ENCODE results near the gene LANCL3.
A peak's percentile ranks its signal among the peaks of the same experiment; 100 is the strongest.

The LANCL3 gene

DNA sequence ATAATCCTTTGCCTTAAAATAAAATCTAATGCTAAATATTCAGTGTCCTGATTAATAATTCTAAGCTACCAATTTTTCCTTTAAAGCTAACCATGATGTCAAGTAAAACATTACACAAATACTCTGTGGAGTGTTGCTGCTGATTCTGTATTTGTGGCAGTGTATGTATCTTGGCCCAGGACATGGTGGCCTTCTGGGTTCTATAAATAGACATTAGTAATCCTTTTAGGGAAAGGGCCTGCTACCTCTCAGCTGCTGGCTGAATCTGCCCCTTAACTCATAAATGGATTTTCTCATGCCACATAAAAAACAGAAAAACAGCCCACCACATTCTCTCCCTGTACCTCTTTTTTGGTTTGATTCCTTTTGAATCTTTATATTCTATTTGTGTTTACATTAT is 113.0 kb downstream of the LANCL3 start:
- Mint-ChIP-seq H3K4me1 (ENCODE audit: low read depth) (no peaks in the 10 kb centered on the region), H3K4me3 (no peak overlapping the region), H3K36me3 (ENCODE audit: low read depth) (no peaks in the 10 kb centered on the region), H3K9me3 (no peaks in the 10 kb centered on the region), H3K27me3 (ENCODE audit: low read depth) (no peaks in the 10 kb centered on the region), H3K27ac (no peak overlapping the region)

DNA sequence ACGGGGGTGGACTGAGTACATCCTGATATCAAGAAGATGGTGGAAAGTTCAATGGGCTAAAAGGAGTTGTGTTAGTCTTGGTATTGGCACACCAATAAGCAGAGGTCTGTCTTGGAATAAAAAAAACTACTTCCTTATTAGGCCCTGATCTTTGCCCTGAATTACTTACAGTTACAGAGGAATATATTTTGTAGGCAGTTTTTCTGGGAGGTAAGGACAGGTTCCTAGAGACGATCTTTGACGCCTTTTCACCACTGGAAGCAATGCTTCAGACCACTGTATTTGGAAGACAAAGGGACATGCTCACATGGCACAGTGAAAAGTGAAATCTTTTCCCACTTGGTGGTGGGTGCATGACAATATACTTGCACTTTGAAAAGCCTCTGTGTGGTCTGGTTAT is 113.5 kb downstream of the LANCL3 start:
- H3K9me3 Mint-ChIP-seq, result no peaks in the 10 kb centered on the region

DNA sequence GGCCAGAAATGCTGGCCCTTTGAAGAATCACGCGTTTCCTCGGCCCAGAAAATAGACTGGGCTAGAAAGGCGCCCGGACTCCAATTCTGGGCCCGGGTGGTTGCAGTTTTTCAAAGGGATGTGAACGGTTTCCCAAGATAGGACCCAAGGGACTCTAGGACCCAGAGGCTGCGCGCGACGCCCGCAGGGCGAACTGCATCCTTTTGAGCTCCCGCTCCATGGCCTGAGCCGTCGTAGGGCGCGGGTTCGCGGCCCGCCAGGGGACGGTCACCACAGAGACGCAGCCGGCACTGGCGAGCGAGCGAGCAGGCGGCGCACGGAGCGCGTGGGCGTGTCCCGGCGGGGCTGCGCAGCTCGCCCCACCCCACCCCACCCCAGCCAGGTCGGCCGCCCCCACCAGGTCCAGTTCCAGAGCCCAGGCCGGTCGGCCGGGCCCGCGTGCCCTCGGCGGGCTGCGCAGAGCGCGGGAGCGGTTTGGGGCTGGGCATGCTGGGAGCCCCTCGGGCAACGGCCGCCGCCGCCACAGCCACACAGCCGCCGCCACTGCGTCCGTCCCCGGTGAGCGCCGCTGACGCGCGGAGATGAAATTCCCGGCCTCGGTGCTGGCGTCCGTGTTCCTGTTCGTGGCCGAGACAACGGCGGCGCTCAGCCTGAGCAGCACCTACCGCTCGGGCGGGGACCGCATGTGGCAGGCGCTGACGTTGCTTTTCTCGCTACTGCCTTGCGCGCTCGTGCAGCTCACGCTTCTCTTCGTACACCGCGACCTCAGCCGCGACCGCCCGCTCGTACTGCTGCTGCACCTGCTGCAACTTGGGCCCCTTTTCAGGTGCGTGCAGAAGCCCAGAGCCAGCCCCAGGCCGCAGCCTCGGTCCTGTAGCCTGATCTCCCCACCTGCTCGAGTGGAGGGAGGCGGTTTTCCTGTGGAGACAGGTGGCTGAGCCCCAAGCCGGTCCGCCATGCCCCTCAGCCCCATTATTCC is 114.2 kb downstream of the LANCL3 start, which contains the start of gene XK:
TSS of gene XK (plus strand) at position 411 of the 979 bp plus-strand sequence. CDS start at position 582, 171 bp downstream.
- H3K27me3 Mint-ChIP-seq (ENCODE audit: low read depth), result no peaks in the 10 kb centered on the region
- H3K4me1 Mint-ChIP-seq (ENCODE audit: low read depth), result no peaks in the 10 kb centered on the region
- no peak within 1 kb of the TSS for H3K27ac Mint-ChIP-seq
- H3K9me3 Mint-ChIP-seq, result no peaks in the 10 kb centered on the region
- no peaks in the 10 kb centered on the region for H3K36me3 Mint-ChIP-seq (ENCODE audit: low read depth)
- peak within 1 kb of the TSS; percentile 56 for H3K4me3 Mint-ChIP-seq

More for the DNA sequence above, 113.5 kb downstream of the LANCL3 start:
- H3K27me3 Mint-ChIP-seq (ENCODE audit: low read depth), result no peaks in the 10 kb centered on the region
- H3K36me3 Mint-ChIP-seq (ENCODE audit: low read depth), result no peaks in the 10 kb centered on the region
- H3K27ac Mint-ChIP-seq, result no peak overlapping the region
- H3K4me3 Mint-ChIP-seq, result no peak overlapping the region
- no peaks in the 10 kb centered on the region for H3K4me1 Mint-ChIP-seq (ENCODE audit: low read depth)

DNA sequence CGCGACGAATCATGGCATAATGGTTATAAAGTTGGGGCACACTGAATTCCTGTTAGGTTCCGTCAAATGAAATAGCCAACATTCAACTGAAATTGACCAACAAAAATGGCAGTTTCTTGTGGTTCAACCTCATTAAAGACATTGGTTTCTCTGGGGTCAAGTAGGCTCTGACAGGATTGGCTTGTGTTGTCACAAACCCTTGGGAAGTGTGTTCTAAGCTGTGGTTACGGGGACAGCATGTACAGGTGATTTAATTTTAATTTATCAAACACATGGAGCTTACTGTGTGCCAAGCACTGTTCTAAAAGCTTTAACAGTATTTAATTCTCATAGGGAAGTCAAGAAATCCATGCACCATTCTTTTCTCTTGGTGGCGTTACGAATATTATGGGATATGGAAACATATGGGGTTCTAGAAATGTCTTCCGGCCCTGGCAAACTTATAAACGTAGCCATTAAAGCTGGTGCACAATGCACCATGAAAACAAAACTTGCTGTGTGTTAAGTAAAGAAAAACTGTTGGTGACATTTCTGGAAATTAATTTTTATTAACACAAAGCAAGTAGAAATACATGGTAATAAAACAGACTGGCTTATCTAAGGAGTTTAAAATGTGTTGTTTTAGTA is 115.0 kb downstream of the LANCL3 start:
- Mint-ChIP-seq H3K36me3 (ENCODE audit: low read depth) (no peaks in the 10 kb centered on the region), H3K27me3 (ENCODE audit: low read depth) (no peaks in the 10 kb centered on the region), H3K4me3 (peak overlapping the region; percentile 56), H3K9me3 (no peaks in the 10 kb centered on the region), H3K4me1 (ENCODE audit: low read depth) (no peaks in the 10 kb centered on the region), H3K27ac (no peak overlapping the region)

DNA sequence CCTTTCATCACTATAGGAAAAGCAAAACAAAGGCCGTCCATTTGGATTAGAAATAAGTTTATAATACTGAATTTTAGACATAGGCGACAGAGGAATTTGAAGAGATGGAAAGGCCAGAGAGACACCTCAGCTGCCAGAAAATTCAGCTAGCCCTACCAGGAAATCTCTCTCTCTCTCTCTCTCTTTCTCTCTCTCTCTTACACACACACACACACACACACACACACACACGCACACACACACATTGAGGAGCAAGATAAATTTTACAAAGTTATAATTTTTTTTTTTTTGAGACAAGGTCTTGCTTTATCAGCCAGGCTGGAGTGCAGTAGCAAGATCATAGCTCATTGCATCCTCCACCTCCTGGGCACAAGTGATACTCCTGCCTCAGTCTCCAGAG is 115.5 kb downstream of the LANCL3 start:
- Mint-ChIP-seq H3K27ac (no peak overlapping the region), H3K4me3 (no peak overlapping the region), H3K4me1 (ENCODE audit: low read depth) (no peaks in the 10 kb centered on the region), H3K36me3 (ENCODE audit: low read depth) (no peaks in the 10 kb centered on the region), H3K9me3 (no peaks in the 10 kb centered on the region), H3K27me3 (ENCODE audit: low read depth) (no peaks in the 10 kb centered on the region)

DNA sequence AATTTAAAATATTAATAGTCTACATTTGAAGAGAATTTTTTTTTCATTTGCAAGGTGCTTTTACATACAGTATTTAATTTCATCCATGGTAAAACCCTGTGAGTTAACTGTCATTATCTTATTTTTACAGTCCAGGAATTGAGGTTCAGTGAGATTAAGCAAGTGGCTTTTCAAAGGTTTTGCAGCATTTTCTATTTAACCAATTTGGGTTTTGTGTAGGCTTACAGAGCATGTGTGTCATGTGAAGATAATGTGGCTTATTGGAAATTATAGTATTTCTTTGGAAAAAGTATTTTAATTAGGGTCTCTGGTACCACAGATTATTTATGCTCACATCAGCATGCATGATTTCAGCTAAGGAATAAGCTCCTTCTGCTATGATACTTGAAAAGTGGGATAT is 118.7 kb downstream of the LANCL3 start:
- no peaks in the 10 kb centered on the region for H3K27me3 Mint-ChIP-seq (ENCODE audit: low read depth)
- no peak overlapping the region for H3K4me3 Mint-ChIP-seq
- no peaks in the 10 kb centered on the region for H3K9me3 Mint-ChIP-seq

DNA sequence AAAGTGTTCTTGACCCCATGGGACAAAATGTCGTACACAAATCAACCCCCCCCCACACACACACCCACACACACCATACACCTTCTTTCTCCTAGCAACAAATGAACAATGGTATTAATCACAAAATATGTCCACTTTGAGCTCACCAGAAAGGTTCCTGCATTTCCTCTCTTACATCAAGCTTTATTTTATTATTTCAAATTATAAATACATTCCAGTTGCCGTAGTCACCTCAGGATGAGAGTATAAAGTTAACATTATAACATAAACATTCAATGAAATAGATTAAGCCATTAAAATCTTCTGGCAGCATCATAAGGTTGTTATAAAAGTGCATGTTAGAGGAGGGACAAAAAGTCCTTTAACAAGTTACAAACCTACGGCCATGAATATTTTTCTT is 121.5 kb downstream of the LANCL3 start:
- H3K27me3 Mint-ChIP-seq (ENCODE audit: low read depth), result no peaks in the 10 kb centered on the region
- no peak overlapping the region for H3K27ac Mint-ChIP-seq
- H3K4me1 Mint-ChIP-seq (ENCODE audit: low read depth), result no peaks in the 10 kb centered on the region
- H3K9me3 Mint-ChIP-seq, result no peaks in the 10 kb centered on the region
- H3K4me3 Mint-ChIP-seq, result no peak overlapping the region
- no peaks in the 10 kb centered on the region for H3K36me3 Mint-ChIP-seq (ENCODE audit: low read depth)

More for the DNA sequence above, 118.7 kb downstream of the LANCL3 start:
- no peak overlapping the region for H3K27ac Mint-ChIP-seq
- no peaks in the 10 kb centered on the region for H3K36me3 Mint-ChIP-seq (ENCODE audit: low read depth)
- H3K4me1 Mint-ChIP-seq (ENCODE audit: low read depth), result no peaks in the 10 kb centered on the region

DNA sequence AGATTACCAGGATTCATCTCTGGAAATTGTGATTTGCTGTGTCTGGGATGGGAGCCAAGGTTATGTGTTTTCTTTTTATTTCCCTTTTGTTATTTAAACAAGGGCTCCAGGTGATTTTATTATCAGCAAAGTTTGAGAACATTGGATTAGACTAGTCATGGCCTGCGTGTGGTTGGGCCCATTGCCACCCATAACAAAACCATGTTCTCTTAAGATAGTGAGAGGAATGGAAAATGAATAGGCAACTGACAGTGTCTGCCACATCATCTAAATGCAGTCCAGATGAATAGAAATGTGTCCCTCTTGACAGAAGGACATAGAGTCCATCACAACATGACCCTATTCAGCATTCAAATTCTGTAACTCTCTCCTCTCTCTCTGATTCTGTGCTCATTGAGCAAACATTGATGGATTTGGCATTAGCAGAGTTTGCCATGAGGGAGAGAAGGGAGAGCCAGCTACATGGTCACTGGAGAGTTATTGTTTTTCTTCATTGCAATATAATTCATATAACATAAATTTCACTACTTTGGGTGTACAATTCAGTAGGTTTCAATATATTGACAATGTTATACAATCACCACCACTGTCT is 125.8 kb downstream of the LANCL3 start:
- H3K4me1 Mint-ChIP-seq (ENCODE audit: low read depth), result no peaks in the 10 kb centered on the region
- H3K4me3 Mint-ChIP-seq, result no peak overlapping the region
- no peaks in the 10 kb centered on the region for H3K9me3 Mint-ChIP-seq
- H3K36me3 Mint-ChIP-seq (ENCODE audit: low read depth), result no peaks in the 10 kb centered on the region
- H3K27ac Mint-ChIP-seq, result no peak overlapping the region
- no peaks in the 10 kb centered on the region for H3K27me3 Mint-ChIP-seq (ENCODE audit: low read depth)

DNA sequence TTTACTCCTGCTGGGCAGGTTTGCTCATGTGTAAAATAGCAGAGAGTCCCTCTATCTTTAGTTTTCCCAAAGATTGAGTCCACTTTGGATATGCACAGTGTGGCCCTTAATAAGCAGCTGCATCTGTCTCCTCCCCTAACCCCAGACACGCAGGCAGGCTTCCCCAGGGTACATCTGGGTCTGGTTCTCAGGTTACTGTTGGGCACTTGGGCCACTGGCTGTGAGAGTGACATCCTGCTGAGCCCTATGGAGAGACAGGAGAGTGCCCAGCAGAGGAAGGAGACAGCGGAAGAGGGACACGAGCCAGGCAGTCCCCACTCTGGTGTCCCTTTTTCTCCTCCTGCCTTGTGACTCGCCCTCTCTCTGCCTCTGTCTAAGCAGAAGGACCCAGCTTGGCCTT is 130.1 kb downstream of the LANCL3 start:
- H3K4me1 Mint-ChIP-seq (ENCODE audit: low read depth), result no peaks in the 10 kb centered on the region
- H3K27me3 Mint-ChIP-seq (ENCODE audit: low read depth), result no peaks in the 10 kb centered on the region
- H3K4me3 Mint-ChIP-seq, result no peak overlapping the region
- no peaks in the 10 kb centered on the region for H3K36me3 Mint-ChIP-seq (ENCODE audit: low read depth)
- no peak overlapping the region for H3K27ac Mint-ChIP-seq
- no peaks in the 10 kb centered on the region for H3K9me3 Mint-ChIP-seq

DNA sequence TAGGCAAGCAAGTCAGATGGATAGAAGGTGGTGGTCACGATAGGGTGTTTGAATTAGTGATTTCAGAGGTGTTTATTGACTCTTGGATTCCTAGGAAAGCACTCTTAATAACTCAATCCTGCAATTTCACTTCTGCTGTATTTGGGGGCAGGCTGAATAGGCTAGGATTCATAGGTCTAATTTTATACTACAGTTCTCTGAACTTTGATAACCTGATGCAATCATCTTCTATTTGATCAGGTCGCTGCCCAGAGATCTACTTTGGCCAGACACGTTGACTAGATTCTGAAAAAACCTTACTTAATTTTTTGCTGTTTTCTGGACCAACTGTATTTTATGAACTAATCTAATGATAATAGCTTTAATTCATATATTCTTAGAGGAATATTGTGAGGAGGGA is 140.5 kb downstream of the LANCL3 start:
- H3K27me3 Mint-ChIP-seq (ENCODE audit: low read depth), result no peaks in the 10 kb centered on the region
- no peak overlapping the region for H3K27ac Mint-ChIP-seq
- H3K9me3 Mint-ChIP-seq, result no peaks in the 10 kb centered on the region
- H3K4me3 Mint-ChIP-seq, result no peak overlapping the region
- no peaks in the 10 kb centered on the region for H3K4me1 Mint-ChIP-seq (ENCODE audit: low read depth)
- no peaks in the 10 kb centered on the region for H3K36me3 Mint-ChIP-seq (ENCODE audit: low read depth)

DNA sequence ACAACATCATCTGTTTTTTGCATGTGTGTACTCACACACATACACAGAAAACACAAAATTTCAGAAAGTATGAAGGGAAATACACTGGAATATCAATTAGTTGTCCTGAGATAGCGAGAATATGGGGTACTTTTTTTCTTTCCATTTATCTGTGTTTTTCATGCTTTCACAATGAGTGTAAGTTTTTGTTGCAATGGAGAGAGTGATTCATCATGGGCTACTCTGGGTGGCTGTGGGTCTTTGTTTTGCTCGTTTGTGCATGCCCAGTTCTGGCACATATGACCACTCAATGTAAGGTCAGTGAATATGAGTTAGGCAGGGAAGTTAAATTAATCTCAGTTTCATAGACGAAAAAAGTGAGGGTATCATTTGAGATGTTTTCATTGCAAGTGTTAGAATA is 141.0 kb downstream of the LANCL3 start:
- H3K4me1 Mint-ChIP-seq (ENCODE audit: low read depth), result no peaks in the 10 kb centered on the region
- H3K36me3 Mint-ChIP-seq (ENCODE audit: low read depth), result no peaks in the 10 kb centered on the region
- no peaks in the 10 kb centered on the region for H3K27me3 Mint-ChIP-seq (ENCODE audit: low read depth)
- no peak overlapping the region for H3K27ac Mint-ChIP-seq
- no peak overlapping the region for H3K4me3 Mint-ChIP-seq
- no peaks in the 10 kb centered on the region for H3K9me3 Mint-ChIP-seq

DNA sequence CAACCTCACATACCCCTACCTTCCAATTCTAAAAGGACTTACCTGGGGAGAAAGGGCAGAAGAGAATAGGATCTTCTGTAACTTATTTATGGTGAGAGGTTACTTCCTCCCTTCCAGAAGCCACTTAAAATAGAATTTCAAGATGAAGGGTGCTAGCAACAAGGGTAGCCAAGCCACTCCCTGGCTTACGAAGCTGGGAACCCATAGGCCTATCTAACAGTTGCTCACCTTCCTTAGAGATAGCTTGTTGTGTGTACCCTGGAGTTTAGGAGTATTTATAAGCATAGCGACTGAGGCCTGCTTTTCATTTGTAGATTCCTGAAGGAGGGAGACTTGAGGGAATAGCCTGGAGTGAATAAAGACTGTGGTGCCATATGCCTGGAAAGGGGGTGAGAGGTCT is 143.0 kb downstream of the LANCL3 start:
- Mint-ChIP-seq H3K27me3 (ENCODE audit: low read depth) (no peaks in the 10 kb centered on the region), H3K36me3 (ENCODE audit: low read depth) (no peaks in the 10 kb centered on the region), H3K27ac (no peak overlapping the region), H3K9me3 (peaks cover 6% of the 10 kb centered on the region), H3K4me1 (ENCODE audit: low read depth) (no peaks in the 10 kb centered on the region), H3K4me3 (no peak overlapping the region)

DNA sequence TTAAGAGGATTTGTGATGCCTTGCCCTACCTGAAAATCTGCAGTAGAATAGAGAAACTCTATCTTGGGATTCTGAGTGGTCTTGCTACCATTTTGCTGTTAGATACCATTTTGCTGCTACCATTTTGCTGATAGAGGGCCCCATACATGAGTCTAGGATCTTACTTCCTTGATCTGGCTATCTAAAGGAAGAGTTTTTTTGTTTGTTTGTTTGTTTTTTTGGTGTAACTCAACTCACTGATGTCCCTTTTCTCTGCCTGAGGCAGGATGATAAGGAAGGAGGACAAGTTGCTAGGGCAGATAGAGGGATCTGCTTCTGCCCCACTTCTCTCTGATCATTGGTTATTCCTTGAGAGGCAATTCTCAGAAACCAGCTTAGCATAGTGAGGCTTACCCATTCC is 145.1 kb downstream of the LANCL3 start:
- no peaks in the 10 kb centered on the region for H3K27me3 Mint-ChIP-seq (ENCODE audit: low read depth)
- no peak overlapping the region for H3K4me3 Mint-ChIP-seq
- H3K4me1 Mint-ChIP-seq (ENCODE audit: low read depth), result no peaks in the 10 kb centered on the region
- H3K36me3 Mint-ChIP-seq (ENCODE audit: low read depth), result no peaks in the 10 kb centered on the region
- no peak overlapping the region for H3K27ac Mint-ChIP-seq
- peaks cover 10% of the 10 kb centered on the region for H3K9me3 Mint-ChIP-seq

DNA sequence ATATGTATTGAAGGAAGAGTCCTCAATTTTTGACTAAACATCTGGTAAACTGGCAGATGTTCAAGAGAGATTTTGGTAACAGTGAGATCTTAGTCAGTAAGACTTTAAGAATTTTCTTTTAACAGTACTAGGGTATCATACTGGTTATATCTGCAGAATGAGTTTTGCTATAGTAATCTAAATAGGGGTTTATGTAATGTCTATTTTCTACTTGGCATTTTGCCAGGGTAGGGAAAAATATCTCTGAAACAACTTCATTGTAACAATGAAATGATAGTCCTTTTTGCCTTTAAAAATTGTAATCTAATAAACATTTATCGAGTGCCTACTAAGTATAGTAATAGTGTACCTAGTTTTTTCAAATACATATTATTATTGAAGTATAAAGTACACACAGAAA is 146.2 kb downstream of the LANCL3 start:
- Mint-ChIP-seq H3K4me3 (no peak overlapping the region), H3K36me3 (ENCODE audit: low read depth) (no peaks in the 10 kb centered on the region), H3K9me3 (peaks cover 10% of the 10 kb centered on the region), H3K27ac (no peak overlapping the region), H3K4me1 (ENCODE audit: low read depth) (no peaks in the 10 kb centered on the region), H3K27me3 (ENCODE audit: low read depth) (no peaks in the 10 kb centered on the region)

DNA sequence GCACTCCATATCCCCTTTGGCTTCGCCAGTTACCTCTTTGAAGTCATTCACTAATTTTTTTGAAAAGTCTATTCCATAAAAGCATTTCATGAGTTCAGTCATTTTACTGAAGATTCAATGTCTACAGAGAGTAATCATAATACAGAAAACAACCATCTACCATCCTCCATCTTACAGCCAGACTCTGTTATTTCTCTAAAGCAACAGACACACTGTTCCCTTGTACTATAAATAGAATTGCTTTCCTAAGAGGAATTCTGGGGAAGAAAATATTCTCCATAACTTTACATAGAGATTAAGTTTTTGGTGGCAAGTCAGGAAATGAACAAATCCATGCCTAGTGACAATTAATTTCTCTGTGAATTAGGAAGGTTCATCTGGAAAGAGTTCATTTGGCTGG is 151.1 kb downstream of the LANCL3 start:
- no peak overlapping the region for H3K4me3 Mint-ChIP-seq
- H3K27ac Mint-ChIP-seq, result no peak overlapping the region
- no peaks in the 10 kb centered on the region for H3K4me1 Mint-ChIP-seq (ENCODE audit: low read depth)
- no peaks in the 10 kb centered on the region for H3K27me3 Mint-ChIP-seq (ENCODE audit: low read depth)
- H3K36me3 Mint-ChIP-seq (ENCODE audit: low read depth), result no peaks in the 10 kb centered on the region
- peaks cover 10% of the 10 kb centered on the region for H3K9me3 Mint-ChIP-seq

Measured in T-helper 1 cell treated with Interleukin-12 subunit alpha and Interleukin-12 subunit beta and Interleukin-4 antibody, amounts not matched to agents 30 μg/mL and 1 μg/mL, for 36 hours (primary cell).